COR-L47 (cell line): ENCODE data around the gene PLPPR2.
"Not testable (repeated sequence)": the region's sequence is repeated elsewhere in the genome, so short reads cannot be mapped to it uniquely, and the experiment has no call there.

Experiments used
- DNase-seq: peaks from one replicate; lab custom pipeline; 2025; lab: John Stamatoyannopoulos, UW

The PLPPR2 gene

DNA sequence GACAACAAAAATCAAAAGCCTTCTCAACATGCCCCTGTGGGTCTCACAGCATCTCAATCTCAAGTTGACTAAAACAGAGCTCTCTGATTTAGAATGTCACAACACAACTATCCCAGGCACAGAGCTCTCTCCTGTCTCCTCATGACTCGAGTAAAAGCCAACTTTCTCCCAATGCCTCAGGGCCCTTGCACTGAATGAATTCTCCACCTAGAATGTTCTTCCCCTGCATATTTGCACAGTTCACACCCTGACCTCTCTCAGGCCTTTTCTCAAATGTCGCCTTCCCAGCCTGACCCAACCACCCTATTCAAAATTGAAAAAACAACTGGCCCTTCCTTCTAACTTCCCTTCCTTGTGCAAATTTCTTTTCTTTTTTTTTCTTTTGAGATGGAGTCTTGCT, 15.5 kb downstream of the PLPPR2 start:
- no peak for DNase-seq

DNA sequence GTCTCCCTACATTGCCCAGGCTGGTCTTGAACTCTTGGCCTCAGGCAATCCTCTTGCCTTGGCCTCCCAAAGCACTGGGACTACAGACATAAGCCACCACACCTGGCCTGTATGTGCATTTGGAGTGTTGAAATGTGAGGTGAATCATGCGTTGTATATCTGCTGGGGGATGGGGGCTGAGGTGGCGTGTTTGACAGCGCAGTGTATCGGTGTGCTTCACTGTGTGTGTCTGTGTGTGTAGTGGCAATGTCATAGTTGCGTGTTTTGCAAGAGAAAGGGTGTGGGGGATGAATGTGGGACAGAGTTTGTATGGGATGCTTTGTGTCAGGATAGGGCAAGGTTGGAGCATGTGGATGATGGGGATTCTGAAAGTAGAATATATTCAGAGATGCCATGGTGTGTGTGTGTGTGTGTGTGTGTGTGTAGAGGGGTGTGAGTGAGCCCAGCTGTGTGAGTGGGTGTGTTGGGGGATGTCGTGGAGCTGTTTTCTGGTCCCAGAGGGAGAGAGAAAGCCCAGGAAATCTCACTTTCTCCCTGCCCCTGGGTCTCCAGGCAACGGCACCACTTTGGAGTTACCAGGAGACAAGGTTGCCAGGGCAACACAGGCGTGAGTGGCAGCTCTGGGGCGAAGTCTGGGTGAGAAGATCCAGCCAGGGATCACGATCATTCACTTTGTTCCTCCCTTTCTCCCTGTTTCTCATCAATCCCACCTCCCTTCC, 18.1 kb downstream of the PLPPR2 start:
- peak; percentile 89 for DNase-seq

DNA sequence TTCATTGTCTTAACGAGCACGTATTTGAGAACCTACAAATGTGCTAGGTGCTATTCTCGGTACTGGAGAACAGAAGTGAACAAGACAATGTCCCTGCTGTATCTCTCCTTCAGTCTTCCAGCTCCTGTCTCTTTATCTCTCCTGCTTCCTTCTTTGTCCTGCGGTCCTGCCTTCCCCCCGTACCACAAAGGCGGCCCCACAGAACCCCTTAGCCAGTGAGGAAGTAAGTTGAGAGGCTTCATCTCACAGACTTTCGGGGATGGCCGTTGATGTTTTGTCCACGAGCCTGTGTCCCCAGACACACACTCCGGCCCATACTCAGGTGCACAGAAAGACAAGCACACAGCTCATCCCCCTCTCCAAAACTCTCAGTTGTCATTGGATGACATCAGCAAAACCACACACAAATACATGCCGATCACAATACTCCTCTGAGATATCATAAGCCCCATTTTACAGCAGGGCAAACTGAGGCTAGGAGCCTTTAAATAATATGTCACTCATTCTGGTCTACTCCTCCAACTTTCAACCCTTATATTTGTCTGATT, 18.7 kb downstream of the PLPPR2 start:
- no peak for DNase-seq

DNA sequence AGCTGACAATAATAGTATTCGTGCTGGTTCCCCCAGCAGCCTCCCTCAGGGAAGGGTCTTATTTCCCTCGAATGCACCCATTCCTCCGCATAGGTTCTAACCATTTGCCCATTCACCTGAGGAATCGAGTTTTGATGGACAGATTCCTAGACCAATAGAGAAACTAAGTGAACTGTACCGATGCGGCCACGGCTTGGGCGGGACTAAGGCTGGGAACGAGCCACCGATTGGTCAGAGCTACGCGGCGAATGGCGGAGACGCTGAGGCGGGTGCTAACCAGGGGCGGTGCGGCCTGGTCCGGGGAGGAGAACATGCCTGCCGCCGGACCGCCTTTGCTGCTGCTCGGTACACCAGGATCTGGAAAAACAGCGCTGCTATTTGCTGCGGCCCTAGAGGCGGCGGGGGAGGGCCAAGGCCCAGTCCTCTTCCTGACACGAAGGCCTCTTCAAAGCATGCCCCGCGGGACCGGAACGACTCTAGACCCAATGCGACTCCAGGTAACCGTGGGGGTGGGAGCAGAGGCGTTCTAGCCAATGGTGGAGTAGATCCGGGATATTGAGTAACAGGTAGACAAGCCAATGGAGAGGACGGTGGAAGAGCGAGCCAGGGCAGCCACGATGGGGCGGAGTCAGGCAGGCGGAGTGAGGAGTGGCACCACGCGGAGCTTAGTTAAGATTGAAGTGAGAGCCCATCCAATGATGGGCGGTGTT, 19.4 kb downstream of the PLPPR2 start, which contains the start of gene SWSAP1:
Gene SWSAP1 (plus strand): TSS at position 234 of the 710 bp plus-strand sequence. CDS start 15 bp downstream, at position 249.
- DNase-seq = peak; percentile 99

DNA sequence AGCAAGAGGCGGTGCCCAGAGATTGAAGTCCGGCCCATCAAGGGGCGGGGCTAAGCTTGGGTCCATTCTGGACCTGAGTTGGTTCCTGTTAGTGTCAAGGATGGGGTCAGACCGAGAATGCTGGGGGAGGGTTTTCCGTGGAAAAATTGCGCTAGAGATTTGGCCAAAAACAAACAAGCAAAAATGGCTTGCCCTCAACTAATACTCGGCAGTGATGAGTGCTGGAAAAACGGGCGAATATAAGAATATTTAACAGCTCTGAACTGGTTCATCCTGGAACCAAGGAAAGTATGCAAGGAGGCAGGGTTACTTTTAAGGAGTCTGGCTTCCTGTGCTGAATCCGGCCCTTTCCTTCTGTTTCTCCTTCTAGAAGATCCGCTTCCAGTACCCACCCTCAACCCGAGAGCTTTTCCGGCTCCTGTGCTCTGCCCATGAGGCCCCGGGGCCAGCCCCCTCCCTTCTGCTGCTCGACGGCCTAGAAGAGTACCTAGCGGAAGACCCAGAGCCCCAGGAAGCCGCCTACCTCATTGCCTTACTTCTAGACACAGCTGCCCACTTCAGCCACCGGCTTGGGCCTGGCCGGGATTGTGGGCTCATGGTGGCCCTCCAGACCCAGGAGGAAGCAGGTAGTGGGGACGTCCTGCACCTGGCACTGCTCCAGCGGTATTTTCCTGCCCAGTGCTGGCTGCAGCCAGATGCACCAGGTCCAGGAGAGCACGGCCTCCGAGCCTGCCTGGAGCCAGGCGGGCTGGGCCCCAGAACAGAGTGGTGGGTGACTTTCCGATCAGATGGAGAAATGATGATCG, 20.1 kb downstream of the PLPPR2 start:
- DNase-seq = peak; percentile 18

DNA sequence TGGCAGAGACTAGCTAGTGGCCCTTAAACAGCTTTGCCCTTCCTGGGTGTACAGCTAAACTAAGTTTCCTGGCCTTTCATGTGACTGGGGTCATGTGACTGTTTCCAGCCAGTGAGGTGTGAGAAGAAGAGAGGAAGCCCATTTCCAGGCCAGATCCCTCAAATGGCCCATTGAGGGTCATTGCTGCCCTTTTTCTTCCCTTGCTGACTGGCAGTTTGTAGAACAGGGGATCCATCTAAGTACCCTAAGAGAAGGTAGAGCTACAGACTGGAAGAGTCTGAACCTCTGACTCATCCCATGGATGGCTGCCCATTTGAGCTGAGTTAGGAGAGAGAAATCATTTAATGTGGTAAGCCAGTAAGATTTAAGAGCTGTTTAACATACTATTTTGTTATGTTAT, 22.0 kb downstream of the PLPPR2 start:
- no peak for DNase-seq

DNA sequence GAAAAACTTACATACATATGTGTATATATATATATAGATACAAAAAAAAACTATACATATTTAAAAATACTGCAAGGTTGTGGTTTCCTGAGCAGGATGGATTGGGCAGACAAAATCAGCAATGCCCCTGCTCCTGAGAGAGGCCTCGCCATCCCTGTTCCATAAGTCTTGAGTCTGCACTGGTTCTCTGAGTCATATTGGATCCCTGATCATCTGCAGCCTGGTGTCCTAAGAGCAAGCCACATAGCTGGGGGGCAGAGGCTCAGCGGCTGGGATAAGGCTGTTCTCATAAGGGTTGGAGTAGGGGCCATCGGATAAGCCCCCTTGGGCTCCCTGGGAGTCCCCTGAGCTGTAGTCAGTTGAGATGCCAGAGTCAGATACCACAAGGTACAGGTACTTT, 22.5 kb downstream of the PLPPR2 start:
- no peak for DNase-seq

DNA sequence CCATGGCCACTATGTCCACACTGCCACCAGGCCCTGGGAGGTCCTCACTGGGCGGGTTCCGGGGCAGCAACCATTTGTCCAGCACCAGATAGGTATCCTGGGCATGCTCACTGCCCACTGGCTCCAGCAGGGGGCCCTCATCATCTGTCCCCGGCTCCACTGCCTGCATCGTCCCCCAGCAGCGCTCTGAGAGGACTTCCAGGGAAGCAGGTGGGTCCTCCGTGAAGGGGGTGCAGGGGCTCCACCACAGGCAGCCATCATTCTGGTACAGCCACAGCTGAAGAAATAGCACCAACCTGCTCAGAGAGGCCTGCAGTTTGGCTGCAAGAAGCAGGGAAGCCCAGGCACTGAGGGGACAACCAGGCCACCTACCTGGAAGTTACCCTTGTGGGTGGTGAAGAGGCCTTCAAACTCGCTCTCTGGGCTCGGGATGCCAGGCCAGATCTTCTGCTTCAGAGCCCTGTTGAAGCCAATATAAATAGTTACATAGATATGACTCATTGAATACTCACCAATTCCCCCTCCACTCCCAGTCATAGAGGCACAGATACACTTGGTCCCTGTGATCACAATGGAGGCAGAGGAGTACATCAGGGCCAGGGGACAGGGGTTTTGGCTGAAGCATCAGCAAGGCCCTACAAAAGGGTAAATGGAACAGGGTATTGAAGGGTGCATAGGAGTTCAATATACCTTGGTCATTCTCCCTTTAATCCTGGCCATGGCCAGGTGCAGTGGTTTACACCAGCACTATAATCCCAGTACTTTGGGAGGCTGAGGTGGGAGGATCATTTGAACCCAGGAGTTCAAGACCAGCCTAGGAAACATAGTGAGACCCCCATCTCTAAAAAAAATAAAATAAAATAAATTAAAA, 23.3 kb downstream of the PLPPR2 start:
- DNase-seq = peak; percentile 40

DNA sequence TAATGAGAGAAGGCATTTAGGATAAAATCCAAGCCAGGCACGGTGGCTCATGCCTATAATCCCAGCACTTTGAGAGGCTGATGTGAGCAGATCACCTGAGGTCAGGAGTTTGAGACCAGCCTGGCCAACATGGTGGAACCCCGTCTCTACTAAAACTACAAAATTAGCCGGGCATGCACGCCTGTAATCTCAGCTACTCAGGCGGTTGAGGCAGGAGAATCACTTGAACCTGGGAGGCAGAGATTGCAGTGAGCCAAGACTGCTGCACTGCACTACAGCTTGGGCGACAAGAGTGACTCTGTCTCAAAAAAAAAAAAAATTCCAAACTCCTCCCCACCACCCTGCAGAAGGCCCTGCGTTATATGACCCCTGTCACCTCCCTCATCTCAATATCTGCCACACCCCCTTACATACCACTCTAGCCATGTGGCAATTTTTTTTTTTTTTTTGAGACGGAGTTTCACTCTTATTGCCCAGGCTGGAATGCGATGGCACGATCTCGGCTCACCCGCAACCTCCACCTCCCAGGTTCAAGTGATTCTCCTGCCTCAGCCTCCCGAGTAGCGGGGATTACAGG, 24.1 kb downstream of the PLPPR2 start:
- not testable (repeated sequence) for DNase-seq

DNA sequence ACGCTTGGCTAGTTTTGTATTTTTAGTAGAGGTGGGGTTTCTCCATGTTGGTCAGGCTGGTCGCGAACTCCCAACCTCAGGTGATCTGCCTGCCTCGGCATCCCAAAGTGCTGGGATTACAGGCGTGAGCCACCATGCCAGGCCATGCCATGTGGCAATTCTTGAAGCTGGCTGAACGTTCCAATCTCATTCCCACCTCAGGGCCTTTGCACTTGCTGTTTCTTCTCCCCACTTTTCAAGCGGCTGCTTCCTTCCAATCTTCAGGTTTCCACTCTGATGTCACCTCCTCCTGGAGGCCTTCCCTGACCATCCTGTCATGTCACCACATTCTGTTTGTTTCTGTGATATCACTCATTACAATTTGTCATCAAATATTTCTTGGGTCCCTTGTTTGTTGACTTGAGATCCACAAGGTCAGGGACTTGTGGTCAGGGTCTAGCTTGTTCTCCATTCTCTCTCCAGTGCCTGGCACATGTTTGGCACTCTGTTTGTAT, 24.7 kb downstream of the PLPPR2 start:
- DNase-seq = no peak

DNA sequence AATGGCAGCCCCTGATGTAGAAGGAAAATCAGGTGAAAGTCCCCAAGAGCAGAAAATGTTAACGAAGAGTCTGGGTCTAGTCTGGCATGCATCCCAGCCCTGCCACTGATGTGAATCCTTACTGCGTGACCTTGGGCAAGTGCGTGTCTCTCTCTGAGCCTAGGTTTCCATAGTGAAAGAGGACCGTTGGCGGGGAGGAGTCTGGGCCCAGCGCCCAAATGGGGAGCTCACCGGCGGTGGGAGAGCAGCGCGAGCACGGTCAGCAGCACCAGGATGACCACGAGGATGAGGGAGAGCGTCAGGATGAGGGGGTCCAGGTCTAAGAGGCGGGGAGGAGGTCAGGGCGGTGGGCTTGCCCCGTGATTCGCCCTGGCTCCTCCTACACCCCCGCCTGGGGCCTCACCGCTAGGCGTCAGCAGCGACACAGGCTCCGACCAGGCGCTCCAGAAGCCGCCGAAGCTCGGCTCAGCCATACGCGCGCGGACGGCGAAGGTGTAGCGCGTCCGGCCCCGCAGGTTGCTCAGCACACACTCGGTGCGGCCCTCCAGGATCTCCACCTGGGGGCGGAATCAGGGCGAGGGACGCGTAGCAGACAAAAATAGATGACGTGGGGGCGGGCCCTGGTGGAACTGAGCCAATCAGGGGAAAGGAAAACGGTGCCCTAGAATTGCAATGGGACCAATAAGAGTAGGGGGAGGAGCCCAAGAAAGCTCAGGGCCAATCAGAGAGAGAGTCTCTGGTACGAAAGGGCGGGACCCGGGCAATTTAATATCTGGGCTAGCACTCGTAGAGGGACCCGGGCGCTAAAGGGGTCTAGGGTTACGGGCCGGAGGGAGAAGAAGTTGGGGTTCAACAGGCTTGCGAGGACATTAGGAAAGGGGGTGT, 25.7 kb downstream of the PLPPR2 start:
- DNase-seq = peak; percentile 96

DNA sequence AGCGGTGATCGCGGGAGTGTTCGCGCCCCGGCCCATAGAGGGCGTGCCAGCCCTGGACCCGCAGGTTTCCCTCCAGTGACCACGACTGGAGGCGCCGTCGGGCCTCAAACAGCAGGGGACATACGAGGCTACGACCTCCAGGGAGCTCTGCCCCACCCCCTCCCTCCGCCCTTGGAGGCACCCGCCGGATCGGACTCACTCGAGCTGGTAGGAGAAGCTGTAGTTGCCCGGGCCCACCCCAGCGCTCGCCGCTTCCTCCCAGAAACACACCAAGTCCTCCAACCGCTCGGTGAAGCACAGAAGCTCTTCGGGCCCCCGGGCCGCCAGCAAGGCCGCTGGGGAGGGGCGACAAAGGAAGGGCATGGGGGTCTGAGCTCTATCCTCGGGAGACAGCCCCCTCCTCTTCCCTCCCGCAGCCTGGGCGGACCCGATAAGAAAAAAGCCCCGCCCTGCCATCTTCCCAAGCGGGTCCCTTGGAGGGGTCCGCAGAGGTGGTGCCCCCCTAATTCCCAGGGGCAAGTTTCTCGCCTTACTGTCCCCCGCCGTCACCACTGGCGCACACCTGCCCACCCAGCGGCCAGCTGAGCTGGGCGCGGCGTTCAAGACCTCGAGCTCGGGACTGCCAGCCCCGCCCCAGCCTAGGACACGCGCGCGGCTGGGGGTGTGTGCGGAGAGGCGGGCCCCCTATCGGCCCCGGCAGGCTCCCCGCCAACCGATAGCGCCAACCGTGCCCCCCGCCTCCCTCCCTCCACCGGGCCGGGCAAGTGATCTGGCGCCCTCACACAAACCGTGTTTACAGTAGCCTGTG, 27.9 kb downstream of the PLPPR2 start:
- peak; percentile 20 for DNase-seq

DNA sequence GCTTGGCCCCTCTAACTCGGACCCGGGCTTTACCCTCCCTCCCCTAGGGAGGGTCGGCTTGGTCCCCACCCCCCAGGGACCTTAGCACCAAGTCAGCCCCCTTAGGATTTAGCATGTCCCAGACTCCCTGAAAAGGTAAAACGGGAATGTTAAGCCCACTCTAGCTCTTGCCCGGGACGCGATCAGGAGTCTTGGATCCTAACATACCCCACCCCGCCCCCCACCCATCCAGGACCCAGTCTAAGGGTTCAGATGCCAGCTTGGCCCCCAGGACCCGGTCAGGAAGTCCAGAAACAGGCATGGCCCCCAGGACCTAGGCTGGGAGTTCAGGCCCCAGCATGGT, 28.4 kb downstream of the PLPPR2 start:
- DNase-seq = no peak

DNA sequence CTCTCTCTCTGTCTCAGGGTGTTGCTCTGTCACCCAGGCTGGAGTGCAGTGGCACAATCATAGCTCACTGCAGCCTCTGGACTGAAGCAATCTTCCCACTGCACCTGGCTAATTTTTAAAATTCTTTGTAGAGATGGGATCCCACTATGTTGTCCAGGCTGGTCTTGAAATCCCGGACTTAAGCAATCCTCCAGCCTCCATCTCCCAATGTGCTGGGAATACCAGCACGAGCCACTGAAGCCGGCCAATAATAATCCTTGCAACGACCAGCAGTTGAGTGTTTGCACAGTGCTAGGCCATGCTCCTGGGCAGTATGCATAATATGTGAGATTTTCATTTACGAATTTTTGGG, 29.5 kb downstream of the PLPPR2 start:
- DNase-seq = no peak

DNA sequence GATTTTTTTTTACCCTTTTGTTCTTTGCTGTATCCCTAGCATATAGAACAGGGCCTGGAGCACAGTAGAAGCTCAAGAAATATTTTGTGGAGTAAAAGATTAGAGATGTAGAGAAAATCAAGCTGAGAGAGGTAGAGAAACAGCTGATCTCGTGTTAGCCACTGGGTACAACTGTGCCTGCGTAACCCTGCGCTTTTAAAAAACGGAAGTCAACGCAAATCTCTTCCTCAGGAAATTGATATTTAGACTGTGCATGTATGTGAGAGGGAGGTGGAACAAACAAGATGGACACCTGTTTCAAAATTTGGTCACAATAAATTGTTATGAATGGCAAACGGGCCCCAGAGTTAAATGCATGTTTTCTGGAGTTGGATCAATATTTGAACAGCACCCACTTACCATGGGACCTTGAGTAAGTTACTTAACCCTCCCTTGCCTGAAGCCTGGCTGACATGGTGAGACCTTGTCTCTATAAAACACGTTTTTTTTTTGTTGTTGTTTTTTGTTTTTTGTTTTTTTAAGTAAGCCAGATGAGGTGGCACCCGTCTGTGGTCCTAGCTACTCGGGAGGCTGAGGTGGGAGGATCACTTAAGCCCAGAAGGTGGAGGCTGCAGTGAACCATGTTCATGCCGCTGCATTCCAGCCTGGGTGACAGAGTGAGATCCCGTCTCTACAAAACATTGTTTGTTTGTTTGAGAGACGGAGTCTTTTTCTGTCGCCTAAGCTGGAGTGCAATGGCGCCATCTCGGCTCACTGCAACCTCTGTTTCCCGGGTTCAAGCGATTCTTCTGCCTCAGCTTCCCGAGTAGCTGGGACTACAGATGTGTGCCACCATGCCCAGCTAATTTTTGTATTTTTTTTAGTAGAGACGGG, 32.2 kb downstream of the PLPPR2 start:
- DNase-seq = no peak

DNA sequence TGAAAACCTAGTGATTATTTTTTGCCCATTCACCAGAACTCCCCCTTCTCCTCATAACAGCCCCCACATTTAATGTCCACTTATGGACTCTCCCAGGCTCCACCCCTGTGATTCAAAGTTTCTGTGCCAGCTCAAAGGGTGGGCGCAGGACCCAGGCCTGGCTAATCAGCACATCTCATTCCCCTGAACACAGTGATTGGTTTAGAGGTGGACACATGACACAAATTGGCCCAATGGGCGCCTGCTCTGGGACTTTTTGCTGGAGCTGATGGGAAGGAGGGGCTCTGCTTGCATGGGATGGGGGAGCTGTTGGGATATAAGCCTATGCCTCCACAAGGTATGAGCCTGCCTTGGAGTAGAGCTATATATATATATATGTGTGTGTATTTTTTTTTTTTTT, 35.1 kb downstream of the PLPPR2 start:
- no peak for DNase-seq

DNA sequence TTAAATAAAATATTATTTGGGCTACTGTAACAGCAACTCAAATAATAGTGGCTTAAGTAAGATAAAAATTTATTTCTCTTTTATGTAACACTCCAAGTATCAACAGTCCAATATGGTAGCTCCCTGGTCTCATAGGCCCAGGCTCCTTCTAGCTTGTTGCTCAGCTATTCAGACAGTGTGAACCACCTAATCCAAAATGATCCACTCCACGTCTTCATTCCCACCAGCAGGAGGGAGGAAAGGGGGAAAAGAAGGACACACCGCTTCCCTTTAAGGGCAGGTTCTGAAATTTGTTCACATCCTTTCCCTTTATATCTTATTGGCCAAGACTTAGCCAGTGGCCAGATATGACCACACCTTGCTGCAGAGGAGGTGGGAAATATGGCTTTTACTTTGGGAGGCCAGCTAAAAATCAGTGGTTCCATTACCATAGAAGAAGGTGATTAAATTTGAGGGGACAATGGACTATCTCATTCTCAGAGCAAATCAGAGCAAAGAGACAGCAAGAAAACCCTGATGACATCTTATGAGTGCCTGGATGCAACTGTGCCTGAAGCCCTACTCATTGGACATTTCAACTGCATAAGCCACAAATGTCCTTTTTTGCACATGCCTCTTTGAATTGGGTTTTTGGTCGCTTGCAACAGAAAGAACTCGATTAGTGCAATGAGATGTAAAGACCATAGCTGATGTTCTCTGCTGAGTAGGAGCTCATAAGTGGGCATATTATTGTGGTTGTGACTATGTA, 35.9 kb downstream of the PLPPR2 start:
- DNase-seq = no peak
